ENCODE data around the gene TUT1. TPM values are rescaled to one million over a fixed set of nuclear protein-coding genes. Genes with fewer than 3 reads are reported as not detected.
A peak's percentile ranks its signal among the peaks of the same experiment; 100 is the strongest.

The TUT1 gene
- total RNA-seq, 1 donor from 2014 or later = 12.0 TPM

DNA sequence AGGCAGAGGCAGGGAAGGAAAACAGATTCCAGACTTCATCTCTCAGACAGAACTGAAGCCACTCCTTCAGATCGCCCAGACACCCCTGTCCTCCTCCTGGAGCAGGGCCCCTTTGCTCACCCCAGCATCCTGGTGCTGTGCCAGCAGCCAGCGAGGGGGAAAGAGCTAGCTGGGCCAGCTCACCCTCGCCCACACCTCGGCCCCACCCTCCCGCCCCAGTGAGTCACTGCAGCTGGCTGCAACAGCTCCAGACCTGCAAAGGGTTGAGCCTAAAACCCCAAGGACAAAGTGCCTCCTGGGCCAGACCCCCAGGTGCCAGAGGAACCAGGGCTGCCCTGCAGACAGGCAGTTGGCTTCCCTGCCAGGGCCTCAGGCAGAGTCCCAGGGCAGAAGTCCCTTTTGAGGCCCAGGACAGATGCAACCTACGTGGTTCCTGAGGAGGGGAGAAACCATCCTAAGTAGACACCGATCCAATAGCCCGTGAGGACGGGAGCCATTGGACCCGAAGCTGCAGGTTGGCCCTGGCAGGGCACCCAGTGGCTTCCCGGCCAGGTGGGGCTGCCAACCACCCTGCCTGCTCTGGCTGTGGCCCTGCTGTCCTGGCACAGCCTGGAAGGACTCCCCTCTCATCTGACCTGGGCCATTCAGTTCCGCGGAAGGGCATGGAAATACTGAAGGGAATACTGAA lies 51.9 kb downstream of the TUT1 start:
- H3K36me3 ChIP-seq = peaks cover 0 to 22% of the 10 kb centered on the region in 2 donors
- H3K27me3 ChIP-seq = no peaks in the 10 kb centered on the region
- peak in 1 of 2 donors; percentile 93 for DNase-seq (ENCODE audit: extremely low spot score in 2 of 2)
- intact Hi-C loops (cut with DNase I) = no loop called here
- H3K27ac ChIP-seq = peak overlapping the region; percentile 100
- peaks cover 88% of the 10 kb centered on the region for H3K4me1 ChIP-seq
- no peaks in the 10 kb centered on the region for H3K9me3 ChIP-seq
- peak overlapping the region; percentile 99 to 100 for H3K4me3 ChIP-seq
- TF ChIP-seq, protein P1, sequence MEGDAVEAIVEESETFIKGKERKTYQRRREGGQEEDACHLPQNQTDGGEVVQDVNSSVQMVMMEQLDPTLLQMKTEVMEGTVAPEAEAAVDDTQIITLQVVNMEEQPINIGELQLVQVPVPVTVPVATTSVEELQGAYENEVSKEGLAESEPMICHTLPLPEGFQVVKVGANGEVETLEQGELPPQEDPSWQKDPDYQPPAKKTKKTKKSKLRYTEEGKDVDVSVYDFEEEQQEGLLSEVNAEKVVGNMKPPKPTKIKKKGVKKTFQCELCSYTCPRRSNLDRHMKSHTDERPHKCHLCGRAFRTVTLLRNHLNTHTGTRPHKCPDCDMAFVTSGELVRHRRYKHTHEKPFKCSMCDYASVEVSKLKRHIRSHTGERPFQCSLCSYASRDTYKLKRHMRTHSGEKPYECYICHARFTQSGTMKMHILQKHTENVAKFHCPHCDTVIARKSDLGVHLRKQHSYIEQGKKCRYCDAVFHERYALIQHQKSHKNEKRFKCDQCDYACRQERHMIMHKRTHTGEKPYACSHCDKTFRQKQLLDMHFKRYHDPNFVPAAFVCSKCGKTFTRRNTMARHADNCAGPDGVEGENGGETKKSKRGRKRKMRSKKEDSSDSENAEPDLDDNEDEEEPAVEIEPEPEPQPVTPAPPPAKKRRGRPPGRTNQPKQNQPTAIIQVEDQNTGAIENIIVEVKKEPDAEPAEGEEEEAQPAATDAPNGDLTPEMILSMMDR (IDR thresholded peaks at IDR 0.05) = no peak
- TF ChIP-seq POLR2A (IDR thresholded peaks at IDR 0.05) = no peak
- TF ChIP-seq POLR2AphosphoS5 (IDR thresholded peaks at IDR 0.05; ENCODE audit: insufficient read depth in 1 of 2, low read depth in 1 of 2) = peak in 1 of 2 donors; percentile 55

DNA sequence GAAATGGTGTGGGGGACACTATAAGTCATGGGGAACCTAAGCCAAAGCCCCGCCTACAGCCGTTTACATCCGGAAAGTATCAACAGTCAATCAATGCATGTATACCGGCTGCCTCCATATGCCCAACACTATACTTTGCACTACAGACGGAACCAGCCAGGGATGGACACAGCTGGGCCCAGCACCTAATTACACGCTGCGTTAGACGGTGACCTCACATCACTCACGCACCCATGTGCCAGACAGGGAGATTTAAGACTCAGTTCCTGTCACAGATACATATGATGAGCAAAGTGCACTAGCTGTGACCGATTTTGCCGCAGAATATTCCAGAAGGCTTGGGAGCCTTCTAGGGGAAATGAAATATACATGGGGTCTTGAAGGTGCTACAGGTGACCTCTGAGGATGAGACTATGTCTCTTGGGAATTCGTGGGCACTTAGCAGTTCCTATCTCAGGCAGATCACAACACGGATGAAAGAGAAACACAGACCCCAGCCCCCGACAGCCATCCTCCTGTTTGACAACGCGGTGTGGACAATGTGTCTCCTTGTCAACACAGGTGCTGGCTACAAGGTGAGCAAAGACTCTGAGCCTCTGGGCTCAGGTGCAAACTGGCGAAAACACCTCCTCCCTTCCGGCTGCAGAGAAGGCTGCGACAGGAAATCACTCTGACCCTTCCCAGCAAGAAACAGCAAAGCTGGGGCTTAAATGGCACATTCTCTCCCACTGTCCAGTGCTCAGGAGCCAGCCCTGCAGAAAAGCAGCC lies 52.7 kb downstream of the TUT1 start:
- Histone ChIP-seq H3K27me3 (no peaks in the 10 kb centered on the region), H3K4me3 (peak overlapping the region; percentile 99 to 100), H3K36me3 (peaks cover 0 to 29% of the 10 kb centered on the region in 2 donors), H3K4me1 (peaks cover 82% of the 10 kb centered on the region), H3K27ac (peak overlapping the region; percentile 100), H3K9me3 (no peaks in the 10 kb centered on the region)
- DNase-seq (ENCODE audit: extremely low spot score in 2 of 2) = no peak
- intact Hi-C loops (cut with DNase I) = no loop called here
- TF ChIP-seq POLR2AphosphoS5 (IDR thresholded peaks at IDR 0.05; ENCODE audit: insufficient read depth in 1 of 2, low read depth in 1 of 2) (no peak), POLR2A (IDR thresholded peaks at IDR 0.05) (no peak)
- TF ChIP-seq, protein P1 (IDR thresholded peaks at IDR 0.05) = no peak

DNA sequence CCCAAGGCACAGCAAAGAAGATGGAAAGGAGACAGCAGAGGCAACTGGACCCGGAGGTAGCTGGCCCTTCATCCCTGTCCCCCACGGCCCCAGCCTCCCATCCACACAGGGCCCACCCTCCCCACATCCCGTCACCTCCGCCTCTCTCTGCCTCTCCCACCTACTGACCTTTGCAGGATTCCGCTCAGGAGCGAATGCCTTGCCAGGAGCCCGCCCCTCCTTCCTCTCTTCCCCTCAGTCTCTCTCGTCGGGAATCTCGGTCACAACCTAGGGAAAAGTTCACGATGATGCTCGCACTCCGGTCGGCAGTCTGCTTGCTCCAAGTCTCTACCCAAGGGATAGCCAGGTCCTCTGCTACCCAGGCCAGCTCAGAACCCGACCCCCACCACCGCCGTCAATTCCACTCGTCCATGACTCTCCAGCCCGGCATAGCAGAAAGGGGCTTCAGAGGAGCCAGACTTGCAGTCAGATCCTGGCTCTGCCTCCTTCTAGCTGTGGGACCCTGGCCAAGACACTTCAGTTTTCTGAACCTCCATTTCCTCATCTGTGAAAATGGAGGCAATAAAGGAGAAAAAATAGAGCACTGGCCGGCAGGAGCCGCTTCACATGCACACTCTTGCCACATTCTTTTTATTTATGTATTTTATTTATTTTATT lies 54.9 kb downstream of the TUT1 start:
- TF ChIP-seq, protein P1 (IDR thresholded peaks at IDR 0.05) = no peak
- TF ChIP-seq POLR2AphosphoS5 (IDR thresholded peaks at IDR 0.05; ENCODE audit: insufficient read depth in 1 of 2, low read depth in 1 of 2) (no peak), POLR2A (IDR thresholded peaks at IDR 0.05) (no peak)
- Histone ChIP-seq H3K27ac (peak overlapping the region; percentile 41), H3K36me3 (peaks cover 0 to 52% of the 10 kb centered on the region in 2 donors), H3K4me1 (peaks cover 71% of the 10 kb centered on the region), H3K9me3 (no peaks in the 10 kb centered on the region), H3K4me3 (no peak overlapping the region), H3K27me3 (no peaks in the 10 kb centered on the region)
- intact Hi-C loops (cut with DNase I) = no loop called here
- DNase-seq (ENCODE audit: extremely low spot score in 2 of 2) = no peak

DNA sequence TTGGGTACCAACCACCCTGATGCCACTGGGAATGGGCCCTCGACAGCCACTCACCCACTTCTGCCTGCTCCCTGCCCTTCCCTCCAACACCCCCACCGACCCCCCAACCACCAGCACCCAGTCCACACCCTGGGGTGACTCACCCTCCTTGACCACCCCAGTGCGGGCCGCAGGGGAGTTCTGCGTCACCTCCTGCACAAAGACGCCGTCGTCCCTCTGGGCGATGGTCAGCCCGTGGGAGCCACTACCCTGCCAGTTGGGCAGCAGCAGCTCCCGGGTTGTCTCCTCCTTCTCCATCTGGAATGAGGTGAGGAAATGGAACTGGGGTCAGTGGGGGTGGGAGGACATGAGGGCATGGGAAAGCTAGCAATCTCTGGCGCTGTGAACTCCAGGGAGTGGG lies 55.5 kb downstream of the TUT1 start:
- Histone ChIP-seq H3K4me3 (no peak overlapping the region), H3K9me3 (no peaks in the 10 kb centered on the region), H3K27me3 (no peaks in the 10 kb centered on the region), H3K36me3 (peaks cover 0 to 58% of the 10 kb centered on the region in 2 donors), H3K27ac (no peak overlapping the region), H3K4me1 (peaks cover 70% of the 10 kb centered on the region)
- no peak for TF ChIP-seq POLR2AphosphoS5 (IDR thresholded peaks at IDR 0.05; ENCODE audit: insufficient read depth in 1 of 2, low read depth in 1 of 2)
- intact Hi-C loops (cut with DNase I) = no loop called here
- no peak for DNase-seq (ENCODE audit: extremely low spot score in 2 of 2)

DNA sequence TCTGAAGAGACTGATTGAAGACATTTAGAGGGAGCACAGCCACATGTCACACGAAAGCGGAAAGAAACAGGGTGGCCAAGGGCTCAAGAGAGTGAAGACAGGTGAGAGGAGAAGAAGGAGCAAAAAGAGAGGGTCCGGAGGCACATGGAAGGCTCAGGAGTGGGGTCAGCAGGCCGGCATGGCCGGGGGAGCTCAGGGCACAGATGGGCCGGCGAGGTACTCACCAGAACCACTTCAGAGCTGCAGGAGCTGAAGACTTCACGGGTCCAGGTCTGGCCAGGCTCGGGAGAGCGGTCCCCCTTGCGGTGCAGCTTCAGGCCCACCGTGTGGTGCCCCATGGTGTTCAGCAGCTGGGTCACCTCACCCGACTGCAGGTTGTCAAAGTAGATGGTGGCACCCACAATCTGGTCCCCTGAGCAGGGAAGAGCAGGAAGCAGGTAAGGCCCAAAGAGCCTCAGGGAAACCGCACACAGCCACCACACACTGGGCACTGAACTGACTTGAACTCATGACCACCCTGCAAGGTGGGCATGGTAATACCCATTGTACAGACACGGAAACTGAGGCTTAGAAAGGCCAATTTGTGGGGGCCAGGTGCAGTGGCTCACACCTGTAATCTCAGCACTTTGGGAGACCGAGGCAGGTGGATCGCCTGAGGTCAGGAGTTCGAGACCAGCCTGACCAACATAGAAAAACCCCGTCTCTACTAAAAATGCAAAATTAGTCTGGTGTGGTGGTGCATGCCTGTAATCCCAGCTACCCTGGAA lies 56.4 kb downstream of the TUT1 start:
- Histone ChIP-seq H3K9me3 (no peaks in the 10 kb centered on the region), H3K36me3 (peaks cover 0 to 66% of the 10 kb centered on the region in 2 donors), H3K4me1 (peaks cover 70% of the 10 kb centered on the region), H3K27ac (no peak overlapping the region), H3K27me3 (no peaks in the 10 kb centered on the region), H3K4me3 (no peak overlapping the region)
- intact Hi-C loops (cut with DNase I) = no loop called here
- DNase-seq (ENCODE audit: extremely low spot score in 2 of 2) = no peak
- TF ChIP-seq, protein P1 (IDR thresholded peaks at IDR 0.05) = no peak
- TF ChIP-seq POLR2AphosphoS5 (IDR thresholded peaks at IDR 0.05; ENCODE audit: insufficient read depth in 1 of 2, low read depth in 1 of 2) (no peak), POLR2A (IDR thresholded peaks at IDR 0.05) (no peak)

Measured in vagina (tissue), 2 donors.